OCI-LY3 (cell line): ENCODE data around the gene ZBTB42.

Experiments
- H2AFZ ChIP-seq: fragments of 200-600, 300-600 bp; shearing (Covaris generic); 2 replicates; pipeline ENCODE4 v1.6.0; 2014; ENCODE audit warnings: antibody characterized with exemption, low read depth, low read length
- H3K27ac ChIP-seq: fragments of 200-600, 300-600 bp; sonication (generic); 2 replicates; pipeline ENCODE4 v1.5.1; 2014; ENCODE audit warnings: mild to moderate bottlenecking, low read length, moderate library complexity, mixed read lengths
- H3K27me3 ChIP-seq: fragments of 200-600, 300-600 bp; sonication (generic); 2 replicates; pipeline ENCODE4 v1.6.1; 2014; ENCODE audit warnings: low read depth, low read length, mixed read lengths
- H3K36me3 ChIP-seq: fragments of 200-600, 300-600 bp; sonication (generic); replicated peaks from 2 replicates; pipeline ENCODE3; 2014; ENCODE audit warnings: low read depth, low read length, mixed read lengths
- H3K4me1 ChIP-seq: fragments of 300-600, 200-600 bp; sonication (generic); 2 replicates; pipeline ENCODE4 v1.6.1; 2014; ENCODE audit warnings: low read length, mixed read lengths
- H3K4me2 ChIP-seq: fragments of 200-600, 300-600 bp; sonication (generic); 2 replicates; pipeline ENCODE4 v1.6.1; 2014; ENCODE audit warnings: low read length, mixed read lengths
- H3K4me3 ChIP-seq: fragments of 300-600, 200-600 bp; sonication (generic); 2 replicates; pipeline ENCODE4 v1.5.1; 2014; ENCODE audit warnings: antibody characterized with exemption, mild to moderate bottlenecking, low read length, moderate library complexity
- H3K79me2 ChIP-seq: fragments of 300-600, 200-600 bp; shearing (Covaris generic); 2 replicates; pipeline ENCODE4 v1.6.1; 2014; ENCODE audit warnings: mild to moderate bottlenecking, low read length, mixed read lengths
- H3K9ac ChIP-seq: fragments of 300-600, 200-600 bp; shearing (Covaris generic); 2 replicates; pipeline ENCODE4 v1.6.0; 2014; ENCODE audit warnings: mild to moderate bottlenecking, low read length, moderate library complexity
- H3K9me3 ChIP-seq: fragments of 200-600, 300-600 bp; shearing (Covaris generic); 2 replicates; pipeline ENCODE4 v1.6.1; 2014; ENCODE audit warnings: low read length, mixed read lengths; ENCODE audit not compliant: insufficient read depth
- H4K20me1 ChIP-seq: fragments of 200-600, 300-600 bp; sonication (generic); 2 replicates; pipeline ENCODE4 v1.6.1; 2016; ENCODE audit warnings: low read length, mixed read lengths; ENCODE audit not compliant: insufficient read depth
- EZH2phosphoT487 ChIP-seq: fragments of 200-600 bp; shearing (Covaris generic); IDR thresholded peaks from 2 replicates; pipeline ENCODE4 v1.6.1; 2018; ENCODE audit warnings: antibody characterized with exemption, mixed run types, low read depth
- TF ChIP-seq, protein P1 (sequence below): fragments of 200-600, 300-600 bp; sonication (generic); IDR thresholded peaks from 2 replicates; pipeline ENCODE4 v1.5.1; 2014; ENCODE audit warnings: antibody characterized with exemption, low read length, low read depth

ZBTB42 gene

DNA sequence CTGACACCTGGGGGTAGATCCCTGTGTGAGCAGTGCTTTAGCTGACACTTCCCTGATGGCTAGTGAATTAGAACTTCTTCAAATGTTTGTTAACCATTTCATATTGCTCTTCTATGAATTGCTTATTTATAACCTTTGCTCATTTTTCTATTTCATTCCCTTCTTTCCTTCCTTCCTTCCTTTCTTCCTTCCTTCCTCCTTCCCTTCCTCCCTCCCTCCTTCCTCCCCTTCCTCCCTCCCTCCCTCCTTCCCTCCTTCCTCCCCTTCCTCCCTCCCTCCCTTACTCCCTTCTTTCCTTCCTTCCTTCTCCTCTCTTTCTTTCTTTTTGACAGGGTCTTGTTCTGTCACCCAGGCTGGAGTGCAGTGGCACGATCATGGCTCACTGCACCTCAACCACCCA, 40.8 kb downstream of the ZBTB42 start:
- TF ChIP-seq, protein P1, sequence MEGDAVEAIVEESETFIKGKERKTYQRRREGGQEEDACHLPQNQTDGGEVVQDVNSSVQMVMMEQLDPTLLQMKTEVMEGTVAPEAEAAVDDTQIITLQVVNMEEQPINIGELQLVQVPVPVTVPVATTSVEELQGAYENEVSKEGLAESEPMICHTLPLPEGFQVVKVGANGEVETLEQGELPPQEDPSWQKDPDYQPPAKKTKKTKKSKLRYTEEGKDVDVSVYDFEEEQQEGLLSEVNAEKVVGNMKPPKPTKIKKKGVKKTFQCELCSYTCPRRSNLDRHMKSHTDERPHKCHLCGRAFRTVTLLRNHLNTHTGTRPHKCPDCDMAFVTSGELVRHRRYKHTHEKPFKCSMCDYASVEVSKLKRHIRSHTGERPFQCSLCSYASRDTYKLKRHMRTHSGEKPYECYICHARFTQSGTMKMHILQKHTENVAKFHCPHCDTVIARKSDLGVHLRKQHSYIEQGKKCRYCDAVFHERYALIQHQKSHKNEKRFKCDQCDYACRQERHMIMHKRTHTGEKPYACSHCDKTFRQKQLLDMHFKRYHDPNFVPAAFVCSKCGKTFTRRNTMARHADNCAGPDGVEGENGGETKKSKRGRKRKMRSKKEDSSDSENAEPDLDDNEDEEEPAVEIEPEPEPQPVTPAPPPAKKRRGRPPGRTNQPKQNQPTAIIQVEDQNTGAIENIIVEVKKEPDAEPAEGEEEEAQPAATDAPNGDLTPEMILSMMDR: no peak
- no peak for TF ChIP-seq EZH2phosphoT487
- H3K4me3 ChIP-seq: no peak overlapping the region
- H3K4me2 ChIP-seq: no peak overlapping the region
- H3K36me3 ChIP-seq: no peaks in the 10 kb centered on the region
- H2AFZ ChIP-seq: no peak overlapping the region
- H3K27ac ChIP-seq: no peak overlapping the region
- no peaks in the 10 kb centered on the region for H4K20me1 ChIP-seq
- no peak overlapping the region for H3K9ac ChIP-seq
- H3K27me3 ChIP-seq: peaks cover 3% of the 10 kb centered on the region
- no peaks in the 10 kb centered on the region for H3K9me3 ChIP-seq
- H3K4me1 ChIP-seq: no peaks in the 10 kb centered on the region
- no peaks in the 10 kb centered on the region for H3K79me2 ChIP-seq

DNA sequence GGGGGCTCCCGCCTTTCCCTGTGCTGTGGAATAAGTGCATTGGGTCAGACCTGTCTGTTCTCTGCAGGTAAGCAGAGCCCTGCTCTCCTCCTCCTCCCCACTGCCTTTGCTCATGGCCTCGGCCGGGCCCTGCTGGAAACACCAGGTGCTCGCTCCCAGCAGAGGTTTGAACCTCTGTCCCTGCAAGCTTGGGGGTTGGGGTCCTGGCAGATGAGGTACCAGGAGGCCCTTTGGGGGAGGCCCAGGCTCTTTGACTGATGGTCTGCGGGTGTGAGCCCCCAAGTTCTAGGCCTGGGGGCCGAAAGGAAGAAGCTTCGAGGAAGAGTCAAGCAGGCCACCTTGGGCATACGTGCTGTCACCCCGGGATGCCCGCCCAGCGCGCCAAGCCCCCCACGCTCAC, 42.1 kb downstream of the ZBTB42 start:
- no peak overlapping the region for H3K4me3 ChIP-seq
- no peak overlapping the region for H2AFZ ChIP-seq
- H4K20me1 ChIP-seq: no peaks in the 10 kb centered on the region
- H3K36me3 ChIP-seq: no peaks in the 10 kb centered on the region
- no peak overlapping the region for H3K27ac ChIP-seq
- H3K4me1 ChIP-seq: no peaks in the 10 kb centered on the region
- H3K9me3 ChIP-seq: no peaks in the 10 kb centered on the region
- no peak overlapping the region for H3K4me2 ChIP-seq
- no peak overlapping the region for H3K9ac ChIP-seq
- peaks cover 3% of the 10 kb centered on the region for H3K27me3 ChIP-seq
- no peaks in the 10 kb centered on the region for H3K79me2 ChIP-seq
- TF ChIP-seq, protein P1: no peak
- TF ChIP-seq EZH2phosphoT487: no peak

DNA sequence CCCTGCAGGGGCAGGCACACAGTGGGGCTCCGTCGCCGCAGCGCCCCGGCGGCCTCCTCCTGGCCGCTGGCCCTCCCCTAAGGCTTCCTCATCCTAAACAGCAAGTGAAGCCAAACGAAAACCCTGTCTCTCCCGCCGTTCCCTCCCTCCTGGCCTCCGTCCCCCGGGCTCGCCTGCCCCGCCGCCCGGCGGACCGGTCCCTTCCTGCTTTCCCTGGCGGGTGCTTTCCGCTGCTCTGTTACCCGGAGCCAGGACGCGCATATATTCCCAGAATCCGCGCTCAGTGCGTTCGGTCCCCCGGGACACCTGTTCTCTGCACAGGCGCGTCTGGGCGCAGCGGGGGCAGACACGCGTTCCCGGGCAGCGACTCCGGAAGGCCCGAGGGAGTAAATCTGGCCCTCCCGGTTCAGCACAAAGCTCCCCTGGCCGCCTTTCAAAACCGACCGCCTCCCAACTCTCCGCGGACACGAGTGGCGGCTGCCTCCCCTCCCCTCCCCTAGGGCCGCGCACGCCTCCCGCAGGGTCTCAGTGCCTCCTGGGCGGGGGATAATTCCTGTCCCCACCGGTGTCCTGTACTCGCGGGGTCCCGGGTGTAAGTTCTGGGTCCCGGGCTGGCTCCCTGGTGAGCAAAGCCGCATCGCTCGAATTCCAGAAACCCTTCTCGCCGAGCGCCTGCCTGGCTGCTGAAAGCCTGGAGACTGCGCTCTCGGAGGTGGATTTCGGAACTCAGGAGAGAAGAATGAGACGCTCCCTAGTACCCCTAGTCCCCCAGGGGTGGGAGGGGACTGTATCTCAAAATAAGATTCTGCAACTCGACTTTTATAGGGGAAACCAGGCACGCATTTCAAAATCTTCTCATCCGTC, 42.8 kb downstream of the ZBTB42 start:
- TF ChIP-seq, protein P1: no peak
- TF ChIP-seq EZH2phosphoT487: no peak
- Histone ChIP-seq H4K20me1 (no peaks in the 10 kb centered on the region), H3K9me3 (no peaks in the 10 kb centered on the region), H3K79me2 (no peaks in the 10 kb centered on the region), H3K4me3 (no peak overlapping the region), H3K27me3 (peaks cover 3% of the 10 kb centered on the region), H3K4me2 (no peak overlapping the region), H3K4me1 (no peaks in the 10 kb centered on the region), H3K36me3 (no peaks in the 10 kb centered on the region), H2AFZ (no peak overlapping the region), H3K27ac (no peak overlapping the region), H3K9ac (no peak overlapping the region)

DNA sequence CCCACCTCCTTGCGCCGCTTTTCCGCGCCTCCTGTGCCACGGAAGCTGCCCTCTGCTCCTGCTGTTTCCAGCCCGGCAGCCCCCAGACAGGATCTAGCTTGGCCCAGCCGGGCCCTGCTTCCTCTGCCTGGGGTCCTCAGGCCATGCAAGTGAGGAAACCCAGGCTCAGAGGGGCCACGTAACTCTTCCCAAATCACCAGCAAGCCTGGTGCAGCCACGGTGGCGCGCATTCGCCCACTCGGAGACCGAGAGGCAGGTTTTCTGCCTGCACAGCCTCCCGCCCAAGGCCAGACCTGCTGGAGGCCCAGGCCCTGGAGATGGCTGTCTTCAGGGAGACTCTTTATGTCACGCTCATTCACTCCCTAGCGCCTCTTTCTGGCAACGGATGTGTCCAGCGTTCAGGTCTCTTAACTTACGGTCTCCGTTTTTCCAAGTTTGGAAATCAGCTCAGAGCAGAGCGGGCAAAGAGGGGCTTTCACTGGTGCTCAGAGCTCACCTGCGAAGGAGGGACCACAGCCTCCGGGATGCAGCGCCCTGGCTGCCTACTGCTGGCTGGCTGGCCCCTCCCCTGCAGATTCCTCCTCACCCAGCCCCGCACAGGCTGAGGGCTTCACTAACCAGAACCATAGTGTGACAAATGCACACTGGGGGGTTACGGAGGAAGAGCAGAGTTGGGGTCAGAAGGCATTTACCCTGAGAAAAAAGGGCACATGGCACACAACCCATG, 43.6 kb downstream of the ZBTB42 start:
- TF ChIP-seq, protein P1: no peak
- no peak for TF ChIP-seq EZH2phosphoT487
- no peak overlapping the region for H3K27ac ChIP-seq
- no peaks in the 10 kb centered on the region for H3K79me2 ChIP-seq
- H3K4me2 ChIP-seq: no peak overlapping the region
- no peaks in the 10 kb centered on the region for H3K36me3 ChIP-seq
- no peak overlapping the region for H2AFZ ChIP-seq
- no peaks in the 10 kb centered on the region for H3K9me3 ChIP-seq
- H3K4me1 ChIP-seq: no peaks in the 10 kb centered on the region
- H3K9ac ChIP-seq: no peak overlapping the region
- H4K20me1 ChIP-seq: no peaks in the 10 kb centered on the region
- H3K4me3 ChIP-seq: no peak overlapping the region
- H3K27me3 ChIP-seq: peaks cover 3% of the 10 kb centered on the region
